ENCODE results near the gene COPRS.
"Not testable (repeated sequence)": the region's sequence is repeated elsewhere in the genome, so short reads cannot be mapped to it uniquely, and the experiment has no call there.

The COPRS gene

GRCh38 chr17:31843070-31843745 lies 15.8 kb downstream of the COPRS start:
- DNase-seq (ENCODE audit: low read depth), result peak; percentile 77

- DNase-seq (ENCODE audit: low read depth), result peak; percentile 59
Measured at GRCh38 chr17:31842195-31843069, 16.6 kb downstream of the COPRS start.

GRCh38 chr17:31841850-31842194 lies 17.2 kb downstream of the COPRS start:
- DNase-seq (ENCODE audit: low read depth), result no peak

GRCh38 chr17:31838636-31839225 lies 20.3 kb downstream of the COPRS start:
- DNase-seq (ENCODE audit: low read depth), result no peak

GRCh38 chr17:31835984-31836383 lies 23.1 kb downstream of the COPRS start:
- no peak for DNase-seq (ENCODE audit: low read depth)

- no peak for DNase-seq (ENCODE audit: low read depth)
Measured at GRCh38 chr17:31834448-31834847, 24.6 kb downstream of the COPRS start.

GRCh38 chr17:31832746-31833145 lies 26.3 kb downstream of the COPRS start:
- no peak for DNase-seq (ENCODE audit: low read depth)

GRCh38 chr17:31830971-31831858 lies 27.8 kb downstream of the COPRS start:
- no peak for DNase-seq (ENCODE audit: low read depth)

- no peak for DNase-seq (ENCODE audit: low read depth)
Measured at GRCh38 chr17:31829649-31830048, 29.4 kb downstream of the COPRS start.

- not testable (repeated sequence) for DNase-seq (ENCODE audit: low read depth)
Measured at GRCh38 chr17:31828955-31829354, 30.1 kb downstream of the COPRS start.

GRCh38 chr17:31825961-31826691 lies 32.9 kb downstream of the COPRS start:
- no peak for DNase-seq (ENCODE audit: low read depth)

GRCh38 chr17:31824766-31825360 lies 34.2 kb downstream of the COPRS start:
- no peak for DNase-seq (ENCODE audit: low read depth)

GRCh38 chr17:31823014-31823413 lies 36.0 kb downstream of the COPRS start:
- DNase-seq (ENCODE audit: low read depth), result no peak

GRCh38 chr17:31820691-31821435 lies 38.2 kb downstream of the COPRS start:
- DNase-seq (ENCODE audit: low read depth), result no peak

GRCh38 chr17:31819578-31819977 lies 39.5 kb downstream of the COPRS start:
- DNase-seq (ENCODE audit: low read depth), result no peak

GRCh38 chr17:31818863-31819262 lies 40.2 kb downstream of the COPRS start:
- not testable (repeated sequence) for DNase-seq (ENCODE audit: low read depth)

GRCh38 chr17:31815212-31815730 lies 43.8 kb downstream of the COPRS start:
- DNase-seq (ENCODE audit: low read depth), result no peak

- no peak for DNase-seq (ENCODE audit: low read depth)
Measured at GRCh38 chr17:31811101-31811500, 47.9 kb downstream of the COPRS start.

- DNase-seq (ENCODE audit: low read depth), result not testable (repeated sequence)
Measured at GRCh38 chr17:31809876-31810275, 49.2 kb downstream of the COPRS start.

GRCh38 chr17:31808521-31809050 lies 50.5 kb downstream of the COPRS start:
- DNase-seq (ENCODE audit: low read depth), result no peak
